GM21526 (cell line): ENCODE measurements around the gene ZSWIM3.

Experiments
- ATAC-seq: cut with Tn5 transposase; IDR thresholded peaks from one replicate; pipeline ENCODE4 v1.9.1; 2021; ENCODE audit warnings: moderate library complexity; ENCODE audit not compliant: unreplicated experiment, low FRiP score

Gene ZSWIM3

GRCh38 chr20:45832619-45833018 lies 24.8 kb upstream of the ZSWIM3 start:
- ATAC-seq, result no peak

GRCh38 chr20:45833030-45833882 lies 24.2 kb upstream of the ZSWIM3 start, which contains the start of gene SNX21:
Gene SNX21, plus strand, starts transcription at chr20:45833799. Its CDS starts 121 bp downstream, at chr20:45833920.
- no peak for ATAC-seq

GRCh38 chr20:45833883-45834796 lies 23.3 kb upstream of the ZSWIM3 start:
- ATAC-seq, result no peak

GRCh38 chr20:45834797-45835161 lies 22.6 kb upstream of the ZSWIM3 start:
- ATAC-seq, result no peak

- no peak for ATAC-seq
Measured at GRCh38 chr20:45835329-45835765, 22.1 kb upstream of the ZSWIM3 start.

- ATAC-seq, result no peak
Measured at GRCh38 chr20:45835825-45836224, 21.6 kb upstream of the ZSWIM3 start.

- ATAC-seq, result no peak
Measured at GRCh38 chr20:45836841-45837240, 20.6 kb upstream of the ZSWIM3 start.

- no peak for ATAC-seq
Measured at GRCh38 chr20:45840700-45841198, 16.7 kb upstream of the ZSWIM3 start.

GRCh38 chr20:45841407-45842129 lies 15.8 kb upstream of the ZSWIM3 start:
- no peak for ATAC-seq

GRCh38 chr20:45842169-45842812 lies 15.1 kb upstream of the ZSWIM3 start:
- peak; percentile 62 for ATAC-seq

GRCh38 chr20:45843506-45843905 lies 13.9 kb upstream of the ZSWIM3 start:
- no peak for ATAC-seq

GRCh38 chr20:45845452-45845851 lies 12.0 kb upstream of the ZSWIM3 start:
- ATAC-seq, result no peak

GRCh38 chr20:45848421-45848820 lies 9.0 kb upstream of the ZSWIM3 start:
- ATAC-seq, result no peak

- no peak for ATAC-seq
Measured at GRCh38 chr20:45848969-45849582, 8.3 kb upstream of the ZSWIM3 start.

- ATAC-seq, result no peak
Measured at GRCh38 chr20:45850238-45850637, 7.2 kb upstream of the ZSWIM3 start.

GRCh38 chr20:45850926-45851325 lies 6.5 kb upstream of the ZSWIM3 start:
- ATAC-seq, result no peak

GRCh38 chr20:45851501-45851900 lies 5.9 kb upstream of the ZSWIM3 start:
- ATAC-seq, result no peak

- ATAC-seq, result no peak
Measured at GRCh38 chr20:45852326-45852725, 5.1 kb upstream of the ZSWIM3 start.

GRCh38 chr20:45853484-45853883 lies 3.9 kb upstream of the ZSWIM3 start:
- ATAC-seq, result no peak

GRCh38 chr20:45857882-45858216 lies 435 bp downstream of the ZSWIM3 start:
- peak; percentile 17 for ATAC-seq
